HepG2 (cell line): ENCODE data around the gene SESN2. TPM values are rescaled to one million over a fixed set of nuclear protein-coding genes. Genes with fewer than 3 reads are reported as not detected.

Experiments used
- ATAC-seq: fragments of 200-7000 bp; cut with Tn5 transposase; 3 replicates; pipeline ENCODE4 v1.9.1; 2020; ENCODE audit warnings: mild to moderate bottlenecking, moderate library complexity
- BruUV-seq: library from RNA; stranded (reverse); fragments of 400-500 nt; replicated peaks from 2 replicates; lab custom pipeline; 2021; lab: Mats Ljungman, UMichigan
- CTCF ChIA-PET: fragments of 300-600 bp; formaldehyde crosslinking; extraction: SDS; loops from one replicate; lab custom pipeline; 2021; ENCODE audit warnings: low total read pairs, inconsistent platforms, low intra/inter-chr PET ratio; lab: Yijun Ruan, JAX
- POLR2A ChIA-PET: fragments of 350-600 bp; sonication (Branson Sonifier 250); formaldehyde crosslinking; loops from one replicate; lab custom pipeline; 2020; ENCODE audit warnings: antibody characterized with exemption, inconsistent platforms; lab: Yijun Ruan, JAX
- DNase-seq: peaks from one replicate; pipeline ENCODE4 v3.0.0-alpha.2; 2015; ENCODE audit warnings: low spot score
- FAIRE-seq: peaks from 3 replicates; lab custom pipeline; 2011; peaks lifted over from hg19 to GRCh38; lab: Jason Lieb, UNC
- H2AFZ ChIP-seq: one replicate; pipeline ENCODE4 v1.6.1; 2011; ENCODE audit warnings: low read length, inconsistent platforms
- H3K27ac ChIP-seq: fragments of 300-600 bp; 3 replicates; pipeline ENCODE4 v1.8.0; 2011; ENCODE audit warnings: mixed run types, mild to moderate bottlenecking, mixed read lengths, low read length, inconsistent platforms; ENCODE audit not compliant: insufficient read depth; ENCODE audit errors: extremely low read length
- H3K27me3 ChIP-seq, 2 experiments: fragments of 200-600 bp in 1 of 2; 2 replicates in 1 of 2; 3 replicates in 1 of 2; pipeline versions ENCODE4 v1.6.0 to v1.8.0; 2011; ENCODE audit warnings: low read length in 2 of 2, mild to moderate bottlenecking in 2 of 2, moderate library complexity in 2 of 2, inconsistent platforms in 1 of 2; ENCODE audit not compliant: insufficient read depth in 2 of 2, control insufficient read depth in 1 of 2
- H3K36me3 ChIP-seq, 2 experiments: fragments of 200-600 bp in 1 of 2; replicated peaks in 1 of 2; 2 replicates in 1 of 2; 3 replicates in 1 of 2; pipeline versions ENCODE4 v1.5.1 to v1.8.0; 2011; ENCODE audit warnings: low read length in 2 of 2, inconsistent platforms in 1 of 2; ENCODE audit not compliant: insufficient read depth in 2 of 2, control insufficient read depth in 1 of 2
- H3K4me1 ChIP-seq: 2 replicates; pipeline ENCODE4 v1.5.1; 2012; ENCODE audit warnings: low read length, inconsistent platforms; ENCODE audit not compliant: insufficient read depth
- H3K4me2 ChIP-seq: 2 replicates; pipeline ENCODE4 v1.6.0; 2011; ENCODE audit warnings: low read depth, low read length, inconsistent platforms
- H3K4me3 ChIP-seq, 3 experiments: fragments of 200-600 bp in 1 of 3; sonication (generic), shearing (Covaris generic) in 1 of 3; replicated peaks in 1 of 3; 2 replicates each; pipeline ENCODE4 v1.5.1; 2011 to 2016; ENCODE audit warnings: low read length in 3 of 3, inconsistent platforms in 2 of 3, low read depth in 2 of 3, mild to moderate bottlenecking in 2 of 3, control low read depth in 1 of 3, mixed read lengths in 1 of 3; ENCODE audit not compliant: insufficient read depth in 1 of 3
- H3K79me2 ChIP-seq: one replicate; pipeline ENCODE4 v1.6.1; 2011; ENCODE audit warnings: low read length, inconsistent platforms; ENCODE audit not compliant: insufficient read depth
- H3K9ac ChIP-seq: 2 replicates; pipeline ENCODE4 v1.6.0; 2011; ENCODE audit warnings: mild to moderate bottlenecking, low read depth, low read length, inconsistent platforms; ENCODE audit not compliant: insufficient read depth
- H3K9me3 ChIP-seq: 2 replicates; pipeline ENCODE4 v1.5.1; 2012; ENCODE audit warnings: mild to moderate bottlenecking, low read length
- H4K20me1 ChIP-seq: 2 replicates; pipeline ENCODE4 v1.6.0; 2011; ENCODE audit warnings: inconsistent platforms, mild to moderate bottlenecking, low read length, moderate library complexity; ENCODE audit not compliant: insufficient read depth
- CBX2 ChIP-seq, 2 experiments: fragments of 200-600 bp in 1 of 2; sonication (generic); formaldehyde crosslinking in 1 of 2; IDR thresholded peaks; 2 replicates each; pipeline versions ENCODE4 v1.7.0 to v1.8.1; 2018 to 2022; ENCODE audit warnings: low read depth in 2 of 2, low read length in 1 of 2, mild to moderate bottlenecking in 1 of 2, missing genetic modification reagents in 1 of 2
- IKZF4 ChIP-seq: sonication (generic); formaldehyde crosslinking; IDR thresholded peaks from 2 replicates; pipeline ENCODE4 v1.5.1; 2020; ENCODE audit warnings: borderline replicate concordance, mild to moderate bottlenecking, low read depth, missing genetic modification reagents; ENCODE audit errors: not compliant biosample characterization
- ISL2 ChIP-seq: sonication (generic); formaldehyde crosslinking; IDR thresholded peaks from 2 replicates; pipeline ENCODE4 v1.5.0; 2020; ENCODE audit warnings: missing genetic modification reagents
- KDM2A ChIP-seq: sonication (generic); formaldehyde crosslinking; IDR thresholded peaks from 2 replicates; pipeline ENCODE4 v1.4.0; 2020; ENCODE audit warnings: low read depth, missing genetic modification reagents, borderline replicate concordance
- PAF1 ChIP-seq: IDR thresholded peaks from 2 replicates; pipeline ENCODE4 v1.6.1; 2016; ENCODE audit warnings: missing genetic modification reagents, missing compliant biosample characterization
- PREB ChIP-seq: sonication (generic); formaldehyde crosslinking; IDR thresholded peaks from 2 replicates; pipeline ENCODE4 v1.4.0; 2020; ENCODE audit warnings: missing genetic modification reagents
- SMARCC2 ChIP-seq: fragments of 450-650 bp; IDR thresholded peaks from 2 replicates; pipeline ENCODE4 v1.6.1; 2017; ENCODE audit warnings: antibody characterized with exemption, mild to moderate bottlenecking
- TMF1 ChIP-seq: sonication (generic); formaldehyde crosslinking; IDR thresholded peaks from 2 replicates; pipeline ENCODE4 v1.8.1; 2022; ENCODE audit warnings: low read depth, missing genetic modification reagents
- ZFP36L2 ChIP-seq: sonication (generic); formaldehyde crosslinking; IDR thresholded peaks from 2 replicates; pipeline ENCODE4 v1.4.0; 2020; ENCODE audit warnings: missing genetic modification reagents
- ZNF343 ChIP-seq: sonication (generic); formaldehyde crosslinking; IDR thresholded peaks from 2 replicates; pipeline ENCODE4 v1.4.0; 2020; ENCODE audit warnings: mild to moderate bottlenecking, missing genetic modification reagents
- WGBS: methylation state at CpG from one replicate; pipeline ENCODE4 v1.1.6; 2017; ENCODE audit warnings: low lambda C conversion rate; 5-methylcytosine and 5-hydroxymethylcytosine counted together
- in situ Hi-C: cut with HindIII; loops from 2 replicates; pipeline ENCODE4 v1.10.0; 2017; ENCODE audit warnings: low pct_unique_long_range_greater_than_20kb; ENCODE audit not compliant: extremely low pct_ligation_motif_present
- intact Hi-C: fragments of 100-400 bp; cut with micrococcal nuclease; formaldehyde crosslinking; loops from one replicate; pipeline ENCODE4 v1.10.0; 2022; ENCODE audit not compliant: unreplicated experiment
- polyA plus RNA-seq, 8 experiments: library from polyadenylated mRNA; depleted of rRNA in 3 of 8; stranded (reverse) in 7 of 8; unstranded in 1 of 8; fragments of >200 nt; fragmentation: Illumina TruSeq in 4 of 8; extraction: Trizol in 4 of 8; gene quantifications; 2 replicates each; pipeline versions ENCODE4 v1.2.1 to v1.2.3, GENCODE V29; 2011 to 2016; ENCODE audit warnings: low read depth in 4 of 8, missing spikeins in 1 of 8, mixed read lengths in 1 of 8; ENCODE audit not compliant: insufficient read depth in 1 of 8
- total RNA-seq, 5 experiments: library from RNA; depleted of rRNA; stranded (reverse); fragments of >200 nt; fragmentation: Illumina TruSeq; extraction: Trizol; gene quantifications; 2 replicates each; pipeline ENCODE4 v1.2.3, GENCODE V29; 2016; ENCODE audit warnings: low read depth in 1 of 5
- TF ChIP-seq, protein P1 (sequence below): sonication (generic); formaldehyde crosslinking; IDR thresholded peaks from 2 replicates; pipeline ENCODE4 v1.5.0; 2020; ENCODE audit warnings: missing genetic modification reagents

The SESN2 gene
- total and polyA plus RNA-seq, 2 of the 13 experiments (the other 11 are each of a cell fraction or from before 2014, with no cell fraction given) = 13.2 to 19.1 TPM

DNA sequence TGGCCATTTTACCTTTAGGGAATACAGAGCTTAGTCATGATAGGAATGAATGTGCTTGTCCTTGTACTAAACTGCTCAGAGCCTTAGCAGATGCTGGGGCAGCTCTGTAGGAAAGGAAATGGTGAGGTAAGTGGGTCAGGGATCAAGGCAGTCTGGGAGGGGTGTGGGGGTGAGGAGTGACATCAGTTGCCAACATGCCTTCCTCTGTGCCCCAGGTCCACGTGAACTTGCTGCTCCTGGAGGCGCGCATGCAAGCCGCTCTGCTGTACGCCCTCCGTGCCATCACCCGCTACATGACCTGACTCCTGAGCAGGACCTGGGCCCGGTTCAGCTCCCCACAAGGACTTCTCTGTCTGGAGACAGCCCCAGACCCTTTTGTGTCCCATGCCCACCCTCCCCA lies 21.2 kb downstream of the SESN2 start:
- POLR2A ChIA-PET = no interaction called here
- no peaks in the 10 kb centered on the region for H4K20me1 ChIP-seq
- in situ Hi-C loops = no loop called here

DNA sequence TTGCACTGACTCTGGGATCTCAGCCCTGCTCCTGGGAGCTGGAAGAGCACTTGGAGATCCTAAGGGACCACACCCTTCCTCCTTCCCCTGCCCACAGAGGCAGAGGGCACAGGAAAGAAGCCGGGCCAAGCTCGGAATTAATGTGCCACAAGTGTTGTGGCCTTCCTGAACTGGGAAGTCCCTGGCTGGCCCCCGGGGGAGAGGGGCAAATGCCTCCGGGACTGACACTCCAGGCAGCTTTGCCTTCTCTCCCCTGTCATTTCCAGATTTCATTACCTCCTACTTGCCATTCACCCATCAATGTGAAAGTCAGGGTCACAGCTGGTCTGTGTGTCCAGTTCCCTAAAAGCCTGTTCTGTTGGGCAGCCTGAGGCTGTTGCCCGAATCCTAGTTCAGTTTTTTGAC lies 21.7 kb downstream of the SESN2 start:
- Histone ChIP-seq H3K27ac (no peak overlapping the region), H3K4me1 (peaks cover 18% of the 10 kb centered on the region), H3K4me3 (no peak overlapping the region), H3K4me2 (no peak overlapping the region), H4K20me1 (no peaks in the 10 kb centered on the region), H3K27me3 (no peaks in the 10 kb centered on the region), H2AFZ (no peak overlapping the region), H3K9me3 (no peaks in the 10 kb centered on the region), H3K79me2 (no peaks in the 10 kb centered on the region), H3K9ac (no peak overlapping the region), H3K36me3 (peaks cover 25 to 61% of the 10 kb centered on the region in 2 experiments)
- BruUV-seq = no TSS peak
- FAIRE-seq = no peak
- no peak for ATAC-seq
- no peak for DNase-seq
- intact Hi-C loops = no loop called here
- CTCF ChIA-PET = no interaction called here
- WGBS = 82% methylated on average over 4 of the region's 5 CpGs
- POLR2A ChIA-PET = interaction anchor here (1.7 kb wide), 1 partner anchor 32 kb away, joined by 6 read pairs; no protein-coding TSS in a partner anchor
- TF ChIP-seq IKZF4 (CRISPR knock-in tag) (no peak), ISL2 (no peak), CBX2 (IDR thresholded peaks at IDR 0.05; ENCODE audit: low read depth, low read length) (no peak), CBX2 (CRISPR knock-in tag; IDR thresholded peaks at IDR 0.05; ENCODE audit: low read depth) (no peak), ZFP36L2 (no peak), PREB (CRISPR knock-in tag) (no peak), TMF1 (CRISPR knock-in tag) (no peak), PAF1 (0 out of 2 replicates have a peak, but pooled peaks have one; percentile 7), SMARCC2 (no peak), KDM2A (CRISPR knock-in tag) (no peak)
- in situ Hi-C loops = no loop called here

More for the DNA sequence above, 21.2 kb downstream of the SESN2 start:
- CTCF ChIA-PET = no interaction called here
- peaks cover 29 to 65% of the 10 kb centered on the region in 2 experiments for H3K36me3 ChIP-seq
- no TSS peak for BruUV-seq
- H2AFZ ChIP-seq = no peak overlapping the region
- no peak overlapping the region for H3K27ac ChIP-seq
- intact Hi-C loops = no loop called here
- WGBS = 100% methylated on average over 2 of the region's 8 CpGs
- TF ChIP-seq ZNF343 (CRISPR knock-in tag) = no peak
- TF ChIP-seq, protein P1, sequence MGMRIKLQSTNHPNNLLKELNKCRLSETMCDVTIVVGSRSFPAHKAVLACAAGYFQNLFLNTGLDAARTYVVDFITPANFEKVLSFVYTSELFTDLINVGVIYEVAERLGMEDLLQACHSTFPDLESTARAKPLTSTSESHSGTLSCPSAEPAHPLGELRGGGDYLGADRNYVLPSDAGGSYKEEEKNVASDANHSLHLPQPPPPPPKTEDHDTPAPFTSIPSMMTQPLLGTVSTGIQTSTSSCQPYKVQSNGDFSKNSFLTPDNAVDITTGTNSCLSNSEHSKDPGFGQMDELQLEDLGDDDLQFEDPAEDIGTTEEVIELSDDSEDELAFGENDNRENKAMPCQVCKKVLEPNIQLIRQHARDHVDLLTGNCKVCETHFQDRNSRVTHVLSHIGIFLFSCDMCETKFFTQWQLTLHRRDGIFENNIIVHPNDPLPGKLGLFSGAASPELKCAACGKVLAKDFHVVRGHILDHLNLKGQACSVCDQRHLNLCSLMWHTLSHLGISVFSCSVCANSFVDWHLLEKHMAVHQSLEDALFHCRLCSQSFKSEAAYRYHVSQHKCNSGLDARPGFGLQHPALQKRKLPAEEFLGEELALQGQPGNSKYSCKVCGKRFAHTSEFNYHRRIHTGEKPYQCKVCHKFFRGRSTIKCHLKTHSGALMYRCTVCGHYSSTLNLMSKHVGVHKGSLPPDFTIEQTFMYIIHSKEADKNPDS (CRISPR knock-in tag) = no peak
- no peak for FAIRE-seq
- H3K79me2 ChIP-seq = no peaks in the 10 kb centered on the region
- DNase-seq = no peak
- no peaks in the 10 kb centered on the region for H3K9me3 ChIP-seq
- no peak for ATAC-seq
- peaks cover 18% of the 10 kb centered on the region for H3K4me1 ChIP-seq
- H3K27me3 ChIP-seq = no peaks in the 10 kb centered on the region
- H3K4me3 ChIP-seq = no peak overlapping the region
- no peak overlapping the region for H3K9ac ChIP-seq
- no peak overlapping the region for H3K4me2 ChIP-seq
